ENCODE data around the gene NKX2-4. TPM values are rescaled to one million over a fixed set of nuclear protein-coding genes. Genes with fewer than 3 reads are reported as not detected.

NKX2-4 gene
- total RNA-seq, 4 donors from 2014 or later, result not detected

- Histone ChIP-seq H3K36me3 (peaks cover 0 to 29% of the 10 kb centered on the region in 2 donors), H3K9me3 (peaks cover 0 to 7% (median 0%) of the 10 kb centered on the region in 3 donors), H3K4me1 (peaks cover 0 to 31% (median 6%) of the 10 kb centered on the region in 3 donors), H3K27ac (no peak overlapping the region), H3K27me3 (peaks cover 75% of the 10 kb centered on the region), H3K4me3 (no peak overlapping the region)
- 39 to 40% methylated on average over 3 to 4 of the region's 4 CpGs for WGBS, 2 donors (ENCODE audit: low coverage in 1 of 2)
- ATAC-seq, result no peak
- TF ChIP-seq CTCF (IDR thresholded peaks at IDR 0.05), result no peak
These were observed 4.2 kb downstream of the NKX2-4 start for GRCh38 chr20:21393166-21393565.

GRCh38 chr20:21391972-21392352, 5.4 kb downstream of the NKX2-4 start:
- Histone ChIP-seq H3K27me3 (peaks cover 63% of the 10 kb centered on the region), H3K4me1 (peaks cover 0 to 24% (median 6%) of the 10 kb centered on the region in 3 donors), H3K4me3 (no peak overlapping the region), H3K27ac (no peak overlapping the region), H3K9me3 (no peaks in the 10 kb centered on the region), H3K36me3 (peaks cover 0 to 41% of the 10 kb centered on the region in 2 donors)
- TF ChIP-seq POLR2A (IDR thresholded peaks at IDR 0.05) (no peak), POLR2AphosphoS5 (IDR thresholded peaks at IDR 0.05) (no peak), EP300 (IDR thresholded peaks at IDR 0.05) (no peak), CTCF (IDR thresholded peaks at IDR 0.05) (no peak)
- no peak for ATAC-seq
- WGBS, 2 donors (ENCODE audit: low coverage in 1 of 2), result 12 to 20% methylated on average over 8 to 9 of the region's 10 CpGs

GRCh38 chr20:21391185-21391971, 5.9 kb downstream of the NKX2-4 start:
- no peak overlapping the region for H3K27ac ChIP-seq
- peaks cover 0 to 18% (median 4%) of the 10 kb centered on the region in 3 donors for H3K4me1 ChIP-seq
- WGBS, 2 donors (ENCODE audit: low coverage in 1 of 2), result 45 to 75% methylated on average over 4 to 8 of the region's 61 CpGs
- peaks cover 0 to 47% of the 10 kb centered on the region in 2 donors for H3K36me3 ChIP-seq
- no peak for TF ChIP-seq POLR2AphosphoS5 (IDR thresholded peaks at IDR 0.05)
- no peak for TF ChIP-seq CTCF (IDR thresholded peaks at IDR 0.05)
- TF ChIP-seq EP300 (IDR thresholded peaks at IDR 0.05), result no peak
- TF ChIP-seq POLR2A (IDR thresholded peaks at IDR 0.05), result no peak
- no peak for ATAC-seq
- no peak overlapping the region for H3K4me3 ChIP-seq
- H3K9me3 ChIP-seq, result no peaks in the 10 kb centered on the region
- peaks cover 57% of the 10 kb centered on the region for H3K27me3 ChIP-seq

GRCh38 chr20:21390768-21391167, 6.6 kb downstream of the NKX2-4 start:
- 91 to 94% methylated on average over 7 of the region's 7 CpGs for WGBS, 2 donors (ENCODE audit: low coverage in 1 of 2)
- Histone ChIP-seq H3K27me3 (peaks cover 51% of the 10 kb centered on the region), H3K4me1 (peaks cover 0 to 12% (median 0%) of the 10 kb centered on the region in 3 donors), H3K36me3 (peaks cover 0 to 53% of the 10 kb centered on the region in 2 donors), H3K4me3 (no peak overlapping the region), H3K9me3 (no peaks in the 10 kb centered on the region), H3K27ac (no peak overlapping the region)
- ATAC-seq, result no peak
- TF ChIP-seq POLR2AphosphoS5 (IDR thresholded peaks at IDR 0.05) (no peak), CTCF (IDR thresholded peaks at IDR 0.05) (no peak), POLR2A (IDR thresholded peaks at IDR 0.05) (no peak), EP300 (IDR thresholded peaks at IDR 0.05) (no peak)

- peaks cover 37% of the 10 kb centered on the region for H3K27me3 ChIP-seq
- peaks cover 0 to 7% (median 0%) of the 10 kb centered on the region in 3 donors for H3K4me1 ChIP-seq
- 0% methylated on average over 1 of the region's 1 CpG for WGBS, 2 donors (ENCODE audit: low coverage in 1 of 2)
- no peak overlapping the region for H3K4me3 ChIP-seq
- TF ChIP-seq EP300 (IDR thresholded peaks at IDR 0.05), result no peak
- no peak for TF ChIP-seq CTCF (IDR thresholded peaks at IDR 0.05)
- TF ChIP-seq POLR2AphosphoS5 (IDR thresholded peaks at IDR 0.05), result no peak
- no peak for TF ChIP-seq POLR2A (IDR thresholded peaks at IDR 0.05)
- ATAC-seq, result no peak
- H3K9me3 ChIP-seq, result no peaks in the 10 kb centered on the region
- peaks cover 0 to 67% of the 10 kb centered on the region in 2 donors for H3K36me3 ChIP-seq
- H3K27ac ChIP-seq, result no peak overlapping the region
These were observed 8.0 kb downstream of the NKX2-4 start for GRCh38 chr20:21389368-21389767.

All from gastroesophageal sphincter (tissue), 4 donors.